DMS153 treated with DMSO at 0.1 percent for 48 hours (cell line): ENCODE data around the gene LMF2.
"Not testable (repeated sequence)": the region's sequence is repeated elsewhere in the genome, so short reads cannot be mapped to it uniquely, and the experiment has no call there.

Experiments used
- DNase-seq: peaks from one replicate; lab custom pipeline; 2025; ENCODE audit not compliant: unreplicated experiment; lab: John Stamatoyannopoulos, UW

LMF2 gene

GRCh38 chr22:50507421-50507990 is at the start of gene LMF2:
Gene LMF2 (minus strand): TSS chr22:50507702. CDS start chr22:50507675, 27 bp downstream.
- DNase-seq, result peak; percentile 88

GRCh38 chr22:50556703-50557102 is 49.2 kb upstream of the LMF2 start:
- DNase-seq, result no peak

GRCh38 chr22:50553310-50553709 is 45.8 kb upstream of the LMF2 start:
- no peak for DNase-seq

- DNase-seq, result no peak
These were observed 43.8 kb upstream of the LMF2 start for GRCh38 chr22:50551160-50551752.

GRCh38 chr22:50550395-50550794 is 42.9 kb upstream of the LMF2 start:
- DNase-seq, result no peak

GRCh38 chr22:50548921-50549790 is 41.7 kb upstream of the LMF2 start:
- DNase-seq, result no peak

- DNase-seq, result no peak
These were observed 40.8 kb upstream of the LMF2 start for GRCh38 chr22:50548040-50548920.

GRCh38 chr22:50547263-50547985 is 39.9 kb upstream of the LMF2 start:
- DNase-seq, result no peak

- DNase-seq, result no peak
These were observed 39.1 kb upstream of the LMF2 start for GRCh38 chr22:50546326-50547262.

GRCh38 chr22:50545522-50546325 is 38.2 kb upstream of the LMF2 start, which contains the start of gene KLHDC7B:
Gene KLHDC7B (plus strand): TSS chr22:50545899. CDS start chr22:50546244, 345 bp downstream.
- no peak for DNase-seq

- no peak for DNase-seq
These were observed 37.3 kb upstream of the LMF2 start for GRCh38 chr22:50544746-50545253.

GRCh38 chr22:50544078-50544745 is 36.7 kb upstream of the LMF2 start:
- DNase-seq, result peak; percentile 43

- no peak for DNase-seq
These were observed 35.0 kb upstream of the LMF2 start for GRCh38 chr22:50542416-50542927.

- not testable (repeated sequence) for DNase-seq
These were observed 34.1 kb upstream of the LMF2 start for GRCh38 chr22:50541667-50542026.

GRCh38 chr22:50540381-50540780 is 32.9 kb upstream of the LMF2 start:
- DNase-seq, result no peak

- no peak for DNase-seq
These were observed 30.3 kb upstream of the LMF2 start for GRCh38 chr22:50537765-50538164.

- no peak for DNase-seq
These were observed 28.7 kb upstream of the LMF2 start for GRCh38 chr22:50536226-50536625.

- no peak for DNase-seq
These were observed 27.6 kb upstream of the LMF2 start for GRCh38 chr22:50535113-50535512.
